Activated CD8-positive, alpha-beta T cell treated with anti-CD3 and anti-CD28 coated beads for 36 hours (primary cell): ENCODE measurements around the gene SHISA9. TPM values are rescaled to one million over a fixed set of nuclear protein-coding genes. Genes with fewer than 3 reads are reported as not detected.

Source experiments
- ATAC-seq: fragments of 200-7000 bp; cut with Tn5 transposase; one replicate; pipeline ENCODE4 v1.10.0; 2021; ENCODE audit warnings: mild to moderate bottlenecking, moderate library complexity
- CTCF ChIA-PET: fragments of 350-600 bp; sonication (Branson Sonifier 250); formaldehyde crosslinking; loops from one replicate; lab custom pipeline; 2021; ENCODE audit warnings: antibody characterized with exemption; lab: Charles Lee
- POLR2A ChIA-PET: fragments of 350-600 bp; sonication (Branson Sonifier 250); formaldehyde crosslinking; loops from one replicate; lab custom pipeline; 2021; ENCODE audit warnings: antibody characterized with exemption; lab: Charles Lee
- DNase-seq: peaks from one replicate; pipeline ENCODE4 v3.0.0-alpha.2; 2020
- H3K27ac Mint-ChIP-seq: one replicate; pipeline ENCODE4 v1.8.0; 2021; ENCODE audit warnings: mild to moderate bottlenecking, mixed read lengths
- H3K27me3 Mint-ChIP-seq: one replicate; pipeline ENCODE4 v1.8.0; 2021; ENCODE audit warnings: mixed read lengths
- H3K36me3 Mint-ChIP-seq: one replicate; pipeline ENCODE4 v1.8.0; 2021; ENCODE audit warnings: low read depth, mixed read lengths
- H3K4me1 Mint-ChIP-seq: one replicate; pipeline ENCODE4 v1.8.0; 2021; ENCODE audit warnings: low read depth, mixed read lengths
- H3K4me3 Mint-ChIP-seq: one replicate; pipeline ENCODE4 v1.8.0; 2021; ENCODE audit warnings: mild to moderate bottlenecking, moderate library complexity, mixed read lengths
- H3K9me3 Mint-ChIP-seq: one replicate; pipeline ENCODE4 v1.8.0; 2021; ENCODE audit warnings: mixed read lengths
- CTCF ChIP-seq: fragments of 200-600 bp; IDR thresholded peaks from one replicate; pipeline ENCODE4 v1.8.0; 2022; ENCODE audit warnings: antibody characterized with exemption, mild to moderate bottlenecking
- intact Hi-C: fragments of 100-400 bp; cut with micrococcal nuclease; formaldehyde crosslinking; loops from one replicate; pipeline ENCODE4 v1.10.0; 2022
- total RNA-seq, 2 experiments: library from RNA; stranded (reverse); gene quantifications; one replicate each; pipeline ENCODE4 v1.2.3, GENCODE V29; 2021

SHISA9 gene
- total RNA-seq, 2 experiments from 2014 or later: not detected

- intact Hi-C loops: no loop called here
- ChIA-PET POLR2A (no interaction called here), CTCF (no interaction called here)
- Mint-ChIP-seq H3K27me3 (no peaks in the 10 kb centered on the region), H3K9me3 (no peaks in the 10 kb centered on the region), H3K36me3 (no peaks in the 10 kb centered on the region), H3K4me3 (no peak overlapping the region), H3K27ac (no peak overlapping the region), H3K4me1 (no peaks in the 10 kb centered on the region)
- no peak for TF ChIP-seq CTCF
- DNase-seq (no peak), ATAC-seq (no peak)
These were observed 305.2 kb downstream of the SHISA9 start for GRCh38 chr16:13206606-13207005.

GRCh38 chr16:13207151-13207550 lies 305.8 kb downstream of the SHISA9 start:
- POLR2A ChIA-PET: no interaction called here
- CTCF ChIA-PET: interaction anchor here (0.6 kb wide), 1 partner anchor 127 kb away, joined by 3 read pairs; no protein-coding TSS in a partner anchor
- Mint-ChIP-seq H3K27ac (no peak overlapping the region), H3K4me1 (no peaks in the 10 kb centered on the region), H3K4me3 (no peak overlapping the region), H3K9me3 (no peaks in the 10 kb centered on the region), H3K27me3 (no peaks in the 10 kb centered on the region), H3K36me3 (no peaks in the 10 kb centered on the region)
- no peak for DNase-seq
- no peak for ATAC-seq
- TF ChIP-seq CTCF: no peak
- intact Hi-C loops: no loop called here

- no peak for ATAC-seq
- no peak for TF ChIP-seq CTCF
- no peak overlapping the region for H3K4me3 Mint-ChIP-seq
- DNase-seq: no peak
- ChIA-PET POLR2A (no interaction called here), CTCF (no interaction called here)
- no peaks in the 10 kb centered on the region for H3K4me1 Mint-ChIP-seq
- H3K9me3 Mint-ChIP-seq: peaks cover 8% of the 10 kb centered on the region
- H3K27me3 Mint-ChIP-seq: no peaks in the 10 kb centered on the region
- H3K27ac Mint-ChIP-seq: no peak overlapping the region
- H3K36me3 Mint-ChIP-seq: no peaks in the 10 kb centered on the region
- intact Hi-C loops: no loop called here
These were observed 322.3 kb downstream of the SHISA9 start for GRCh38 chr16:13223666-13224065.

GRCh38 chr16:13229039-13229438 lies 327.6 kb downstream of the SHISA9 start:
- ATAC-seq (no peak), DNase-seq (no peak)
- Mint-ChIP-seq H3K4me3 (no peak overlapping the region), H3K4me1 (no peaks in the 10 kb centered on the region), H3K27ac (no peak overlapping the region), H3K36me3 (no peaks in the 10 kb centered on the region), H3K27me3 (no peaks in the 10 kb centered on the region), H3K9me3 (no peaks in the 10 kb centered on the region)
- TF ChIP-seq CTCF: no peak
- intact Hi-C loops: no loop called here
- ChIA-PET POLR2A (no interaction called here), CTCF (no interaction called here)

GRCh38 chr16:13231365-13231764 lies 330.0 kb downstream of the SHISA9 start:
- TF ChIP-seq CTCF: no peak
- Mint-ChIP-seq H3K4me1 (no peaks in the 10 kb centered on the region), H3K9me3 (no peaks in the 10 kb centered on the region), H3K27me3 (no peaks in the 10 kb centered on the region), H3K4me3 (no peak overlapping the region), H3K27ac (no peak overlapping the region), H3K36me3 (no peaks in the 10 kb centered on the region)
- DNase-seq (no peak), ATAC-seq (no peak)
- ChIA-PET POLR2A (no interaction called here), CTCF (no interaction called here)
- intact Hi-C loops: no loop called here
